Endodermal cell (in vitro differentiated cells): ENCODE results near the gene GARIN5B. TPM values are rescaled to one million over a fixed set of nuclear protein-coding genes. Genes with fewer than 3 reads are reported as not detected.

ENCODE experiments used
- DNase-seq: peaks from one replicate; pipeline ENCODE4 v3.0.0-alpha.2; 2017
- H3K27ac ChIP-seq: 2 replicates; pipeline ENCODE4 v1.5.1; 2013; ENCODE audit warnings: mild to moderate bottlenecking, low read depth, low read length, moderate library complexity
- H3K27me3 ChIP-seq: 2 replicates; pipeline ENCODE4 v1.6.1; 2013; ENCODE audit warnings: mild to moderate bottlenecking, low read length, moderate library complexity; ENCODE audit not compliant: insufficient read depth, control insufficient read depth, poor library complexity, severe bottlenecking
- H3K36me3 ChIP-seq: 2 replicates; pipeline ENCODE4 v1.7.0; 2013; ENCODE audit warnings: mild to moderate bottlenecking, low read length, moderate library complexity; ENCODE audit not compliant: control insufficient read depth, insufficient read depth
- H3K4me1 ChIP-seq: one replicate; pipeline ENCODE4 v1.7.0; 2013; ENCODE audit warnings: low read length; ENCODE audit not compliant: control insufficient read depth, insufficient read depth
- H3K4me3 ChIP-seq: 2 replicates; pipeline ENCODE4 v1.5.1; 2013; ENCODE audit warnings: mild to moderate bottlenecking, low read length, moderate library complexity
- H3K9ac ChIP-seq: 2 replicates; pipeline ENCODE4 v1.6.1; 2013; ENCODE audit warnings: mild to moderate bottlenecking, low read length, moderate library complexity; ENCODE audit not compliant: poor library complexity, severe bottlenecking; ENCODE audit errors: extremely low read depth
- H3K9me3 ChIP-seq: 2 replicates; pipeline ENCODE4 v1.6.1; 2013; ENCODE audit warnings: mild to moderate bottlenecking, low read length, moderate library complexity; ENCODE audit not compliant: control insufficient read depth
- H3K27ac Mint-ChIP-seq: 2 replicates; pipeline ENCODE4 v1.8.0; 2020; ENCODE audit warnings: mixed read lengths
- H3K27me3 Mint-ChIP-seq: 2 replicates; pipeline ENCODE4 v1.8.0; 2021; ENCODE audit warnings: mild to moderate bottlenecking, mixed read lengths; ENCODE audit not compliant: insufficient read depth
- H3K36me3 Mint-ChIP-seq: 2 replicates; pipeline ENCODE4 v1.8.0; 2020; ENCODE audit warnings: low read depth, mixed read lengths
- H3K4me1 Mint-ChIP-seq: 2 replicates; pipeline ENCODE4 v1.8.0; 2020; ENCODE audit warnings: mixed read lengths
- H3K4me3 Mint-ChIP-seq: 2 replicates; pipeline ENCODE4 v1.8.0; 2020; ENCODE audit warnings: mild to moderate bottlenecking, moderate library complexity, mixed read lengths
- H3K9me3 Mint-ChIP-seq: 2 replicates; pipeline ENCODE4 v1.8.0; 2020; ENCODE audit warnings: mild to moderate bottlenecking, mixed read lengths
- CTCF ChIP-seq: fragments of 200-600 bp; sonication (generic); conservative IDR thresholded peaks from 2 replicates; pipeline ENCODE4 v1.5.0; 2021; ENCODE audit warnings: antibody characterized with exemption, mild to moderate bottlenecking
- WGBS, 2 experiments: methylation state at CpG; one replicate each; pipeline versions ENCODE4 v1.1.5 to v1.1.7; 2013; ENCODE audit warnings: missing lambda C conversion rate in 2 of 2, mixed read lengths in 1 of 2; ENCODE audit not compliant: insufficient coverage in 1 of 2, insufficient read length in 1 of 2; 5-methylcytosine and 5-hydroxymethylcytosine counted together
- total RNA-seq, 2 donors: library from RNA; stranded (reverse); fragmentation: NEBNext Ultra II Directional in 1 of 2; extraction: Animal tissue kit (Norgen Biotek cat#: 25700) in 1 of 2; gene quantifications; 2 replicates in 1 of 2; 3 replicates in 1 of 2; pipeline ENCODE4 v1.2.1, GENCODE V29; 2021

The GARIN5B gene
- total RNA-seq, 2 donors from 2014 or later, result 0.09 to 0.11 TPM

- H3K4me1 Mint-ChIP-seq, result no peaks in the 10 kb centered on the region
- H3K36me3 ChIP-seq, result peaks cover 4% of the 10 kb centered on the region
- H3K27ac ChIP-seq, result no peak overlapping the region
- H3K9me3 ChIP-seq, result no peaks in the 10 kb centered on the region
- H3K27me3 ChIP-seq, result peaks cover 63% of the 10 kb centered on the region
- no peak overlapping the region for H3K27ac Mint-ChIP-seq
- no peaks in the 10 kb centered on the region for H3K9me3 Mint-ChIP-seq
- peaks cover 2% of the 10 kb centered on the region for H3K36me3 Mint-ChIP-seq
- H3K9ac ChIP-seq, result no peak overlapping the region
- peak; percentile 94 for DNase-seq
- no peak for TF ChIP-seq CTCF
- peak overlapping the region; percentile 76 for H3K4me3 ChIP-seq
- 3 to 5% methylated on average over 18 to 72 of the region's 72 CpGs for WGBS, 2 experiments
- H3K4me1 ChIP-seq, result no peaks in the 10 kb centered on the region
- H3K27me3 Mint-ChIP-seq, result peaks cover 84% of the 10 kb centered on the region
- H3K4me3 Mint-ChIP-seq, result peak overlapping the region; percentile 50
Measured at GRCh38 chr19:55353803-55354697, 9.0 kb downstream of the GARIN5B start.

GRCh38 chr19:55353356-55353802, 9.7 kb downstream of the GARIN5B start:
- peaks cover 6% of the 10 kb centered on the region for H3K36me3 Mint-ChIP-seq
- Histone ChIP-seq H3K27me3 (peaks cover 63% of the 10 kb centered on the region), H3K4me1 (peaks cover 4% of the 10 kb centered on the region), H3K9ac (no peak overlapping the region), H3K4me3 (peak overlapping the region; percentile 76), H3K27ac (no peak overlapping the region), H3K9me3 (no peaks in the 10 kb centered on the region), H3K36me3 (peaks cover 4% of the 10 kb centered on the region)
- peaks cover 77% of the 10 kb centered on the region for H3K27me3 Mint-ChIP-seq
- no peak overlapping the region for H3K27ac Mint-ChIP-seq
- no peak for TF ChIP-seq CTCF
- peak overlapping the region; percentile 50 for H3K4me3 Mint-ChIP-seq
- H3K9me3 Mint-ChIP-seq, result no peaks in the 10 kb centered on the region
- no peak for DNase-seq
- 5 to 11% methylated on average over 17 to 24 of the region's 24 CpGs for WGBS, 2 experiments
- H3K4me1 Mint-ChIP-seq, result peaks cover 5% of the 10 kb centered on the region

- H3K9me3 ChIP-seq, result no peaks in the 10 kb centered on the region
- peak overlapping the region; percentile 50 for H3K4me3 Mint-ChIP-seq
- no peak overlapping the region for H3K9ac ChIP-seq
- H3K27ac ChIP-seq, result no peak overlapping the region
- peaks cover 9% of the 10 kb centered on the region for H3K4me1 ChIP-seq
- H3K27me3 ChIP-seq, result peaks cover 63% of the 10 kb centered on the region
- H3K27me3 Mint-ChIP-seq, result peaks cover 70% of the 10 kb centered on the region
- H3K36me3 ChIP-seq, result peaks cover 11% of the 10 kb centered on the region
- H3K9me3 Mint-ChIP-seq, result no peaks in the 10 kb centered on the region
- H3K4me1 Mint-ChIP-seq, result peaks cover 10% of the 10 kb centered on the region
- 83 to 84% methylated on average over 20 to 25 of the region's 25 CpGs for WGBS, 2 experiments
- no peak overlapping the region for H3K27ac Mint-ChIP-seq
- no peak overlapping the region for H3K4me3 ChIP-seq
- H3K36me3 Mint-ChIP-seq, result peaks cover 6% of the 10 kb centered on the region
- no peak for TF ChIP-seq CTCF
- no peak for DNase-seq
Measured at GRCh38 chr19:55352549-55353145, 10.4 kb downstream of the GARIN5B start.
